Effector memory CD4-positive, alpha-beta T cell (primary cell): ENCODE measurements around the gene GGT6.
"Not testable (repeated sequence)": the region's sequence is repeated elsewhere in the genome, so short reads cannot be mapped to it uniquely, and the experiment has no call there.

Source experiments
- DNase-seq, 3 donors: peaks; one replicate each; pipeline ENCODE4 v3.0.0-alpha.2; 2020
- H3K27ac ChIP-seq: 2 replicates; pipeline ENCODE4 v1.7.0; 2013; ENCODE audit warnings: mild to moderate bottlenecking, low read length, moderate library complexity; ENCODE audit not compliant: insufficient read depth, poor library complexity, severe bottlenecking
- H3K27me3 ChIP-seq: replicated peaks from 2 replicates; pipeline ENCODE4 v1.7.0; 2013; ENCODE audit warnings: mild to moderate bottlenecking, low read length; ENCODE audit not compliant: insufficient read depth, control insufficient read depth, poor library complexity, severe bottlenecking
- H3K36me3 ChIP-seq: 2 replicates; pipeline ENCODE4 v1.7.0; 2013; ENCODE audit warnings: mild to moderate bottlenecking, low read length, moderate library complexity; ENCODE audit not compliant: control insufficient read depth, insufficient read depth
- H3K4me1 ChIP-seq: 2 replicates; pipeline ENCODE4 v1.7.0; 2013; ENCODE audit warnings: low read length, mild to moderate bottlenecking; ENCODE audit not compliant: control insufficient read depth, insufficient read depth, poor library complexity, severe bottlenecking
- H3K4me3 ChIP-seq: 2 replicates; pipeline ENCODE4 v1.7.0; 2013; ENCODE audit warnings: low read length, low read depth, mild to moderate bottlenecking; ENCODE audit not compliant: insufficient read depth, poor library complexity, severe bottlenecking
- H3K9me3 ChIP-seq: 2 replicates; pipeline ENCODE4 v1.7.0; 2013; ENCODE audit warnings: mild to moderate bottlenecking, low read length, moderate library complexity; ENCODE audit not compliant: control insufficient read depth

Gene GGT6

GRCh38 chr17:4584917-4585637, 24.7 kb upstream of the GGT6 start:
- H3K4me3 ChIP-seq, result no peak overlapping the region
- no peak overlapping the region for H3K27ac ChIP-seq
- H3K9me3 ChIP-seq, result no peaks in the 10 kb centered on the region
- no peaks in the 10 kb centered on the region for H3K36me3 ChIP-seq
- peaks cover 5% of the 10 kb centered on the region for H3K4me1 ChIP-seq
- DNase-seq, result no peak
- H3K27me3 ChIP-seq, result peaks cover 12% of the 10 kb centered on the region

DNA sequence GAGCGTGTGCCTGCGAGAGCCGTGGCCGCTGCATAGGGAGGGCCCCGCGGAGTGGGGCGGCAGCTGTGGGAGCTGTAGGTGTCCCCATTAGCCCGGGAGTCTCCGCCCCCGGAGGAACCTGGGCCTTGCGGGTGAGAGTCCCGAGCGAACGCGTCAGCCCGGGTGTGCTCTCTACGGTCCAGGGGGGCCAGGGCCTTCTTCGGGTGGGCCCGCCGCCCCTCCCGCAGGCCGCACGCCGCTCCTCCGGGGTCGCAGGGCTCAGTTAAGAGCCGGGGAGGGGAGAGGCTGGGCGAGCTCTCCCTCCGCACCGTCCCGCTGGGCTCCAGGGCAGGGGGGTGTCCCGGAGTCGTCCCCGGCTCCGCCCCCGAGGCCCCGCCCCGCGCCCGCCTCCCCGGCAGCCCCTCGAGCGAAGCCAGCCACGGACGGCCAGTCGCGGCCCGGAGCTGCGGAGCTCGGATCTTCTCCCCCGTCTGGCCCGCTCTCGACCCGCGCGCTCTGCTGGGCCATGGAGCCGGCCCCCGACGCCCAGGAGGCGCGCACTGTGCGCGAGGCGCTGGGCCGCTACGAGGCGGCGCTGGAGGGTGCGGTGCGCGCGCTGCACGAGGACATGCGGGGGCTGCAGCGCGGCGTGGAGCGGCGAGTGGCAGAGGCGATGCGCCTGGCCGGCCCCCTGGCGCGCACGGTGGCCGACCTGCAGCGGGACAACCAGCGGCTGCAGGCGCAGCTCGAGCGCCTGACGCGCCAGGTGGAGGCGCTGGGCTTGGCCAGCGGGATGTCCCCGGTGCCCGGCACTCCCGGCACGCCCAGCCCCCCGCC, 23.9 kb upstream of the GGT6 start, which contains the start of gene SMTNL2:
TSS of gene SMTNL2 (plus strand) at position 429 of the 816 bp plus-strand sequence. CDS start at position 506, 77 bp downstream.
- Histone ChIP-seq H3K4me1 (peaks cover 5% of the 10 kb centered on the region), H3K36me3 (no peaks in the 10 kb centered on the region), H3K27me3 (peaks cover 12% of the 10 kb centered on the region), H3K9me3 (no peaks in the 10 kb centered on the region), H3K4me3 (peak within 1 kb of the TSS; percentile 32), H3K27ac (no peak within 1 kb of the TSS)
- DNase-seq, result no peak

GRCh38 chr17:4583782-4584100, 23.4 kb upstream of the GGT6 start:
- H3K4me3 ChIP-seq, result peak overlapping the region; percentile 32
- peaks cover 12% of the 10 kb centered on the region for H3K27me3 ChIP-seq
- no peaks in the 10 kb centered on the region for H3K36me3 ChIP-seq
- peaks cover 5% of the 10 kb centered on the region for H3K4me1 ChIP-seq
- H3K27ac ChIP-seq, result no peak overlapping the region
- DNase-seq, result no peak
- no peaks in the 10 kb centered on the region for H3K9me3 ChIP-seq

DNA sequence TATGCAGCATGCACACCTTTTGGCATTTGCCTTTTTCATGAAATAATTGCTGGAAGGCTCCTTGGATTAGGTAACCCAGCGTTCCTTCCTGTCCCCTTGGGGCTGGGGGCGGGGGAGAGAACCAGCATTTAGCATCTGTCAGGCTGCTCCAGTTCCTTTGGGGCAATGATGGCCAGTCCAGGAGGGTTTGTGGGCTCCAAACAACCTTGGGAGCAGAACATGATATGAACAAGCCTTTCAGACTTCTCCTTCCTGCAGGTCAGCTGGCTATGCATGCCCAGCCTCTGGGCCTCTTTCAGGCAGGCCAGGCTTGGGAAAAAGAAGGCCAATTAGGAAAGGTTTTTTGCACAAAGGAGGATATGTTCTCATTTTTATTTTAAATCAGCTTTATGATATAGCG, 22.8 kb upstream of the GGT6 start:
- Histone ChIP-seq H3K27ac (no peak overlapping the region), H3K36me3 (no peaks in the 10 kb centered on the region), H3K4me1 (peaks cover 5% of the 10 kb centered on the region), H3K4me3 (no peak overlapping the region), H3K9me3 (no peaks in the 10 kb centered on the region), H3K27me3 (peaks cover 12% of the 10 kb centered on the region)
- no peak for DNase-seq

DNA sequence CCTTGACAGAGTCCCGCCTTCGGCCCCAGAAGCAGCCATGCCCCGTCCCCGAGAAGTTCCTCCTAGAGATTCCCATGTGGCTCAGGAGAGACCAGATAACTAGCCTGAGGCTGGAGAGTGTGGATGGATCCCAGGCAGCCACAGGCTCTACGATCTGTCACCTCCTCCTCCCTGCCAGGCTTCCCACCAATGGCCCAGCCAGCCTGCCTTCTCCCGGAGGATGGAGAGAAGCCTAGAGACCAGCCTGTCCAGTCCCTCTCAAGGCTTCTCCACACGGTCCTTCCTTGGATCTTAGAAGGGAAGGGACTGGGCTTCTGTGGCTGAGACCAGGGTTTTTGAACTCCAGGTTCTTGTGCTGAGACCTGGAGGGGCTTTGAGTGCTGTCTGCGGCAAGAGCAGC, 22.3 kb upstream of the GGT6 start:
- no peaks in the 10 kb centered on the region for H3K9me3 ChIP-seq
- H3K27me3 ChIP-seq, result peaks cover 12% of the 10 kb centered on the region
- H3K4me1 ChIP-seq, result peaks cover 5% of the 10 kb centered on the region
- H3K27ac ChIP-seq, result no peak overlapping the region
- H3K4me3 ChIP-seq, result no peak overlapping the region
- no peaks in the 10 kb centered on the region for H3K36me3 ChIP-seq
- no peak for DNase-seq

DNA sequence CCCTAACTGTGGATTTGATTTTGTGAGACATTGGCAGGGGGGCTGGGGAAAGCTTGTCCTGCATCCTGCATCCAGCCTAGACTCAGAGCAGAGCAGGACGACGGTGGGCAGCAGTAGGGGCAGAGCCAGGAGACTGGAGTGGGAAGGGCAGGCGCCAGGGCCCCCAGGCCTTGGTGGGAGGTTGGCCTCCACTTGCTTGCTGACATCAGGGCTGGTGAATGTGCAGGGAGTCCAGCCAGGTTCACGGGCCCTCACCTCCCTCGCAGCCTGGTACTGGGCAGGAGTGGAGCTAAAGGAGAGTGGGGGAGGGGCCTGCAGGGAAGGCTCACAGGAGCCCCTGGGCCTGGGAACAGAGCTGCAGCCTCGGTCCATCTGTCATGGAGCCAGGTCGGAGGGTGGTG, 21.7 kb upstream of the GGT6 start:
- H3K4me1 ChIP-seq, result peaks cover 5% of the 10 kb centered on the region
- no peak overlapping the region for H3K4me3 ChIP-seq
- H3K27ac ChIP-seq, result no peak overlapping the region
- H3K27me3 ChIP-seq, result peaks cover 12% of the 10 kb centered on the region
- H3K9me3 ChIP-seq, result no peaks in the 10 kb centered on the region
- DNase-seq, result no peak
- no peaks in the 10 kb centered on the region for H3K36me3 ChIP-seq

GRCh38 chr17:4580291-4580690, 19.9 kb upstream of the GGT6 start:
- no peak for DNase-seq
- Histone ChIP-seq H3K4me3 (no peak overlapping the region), H3K36me3 (no peaks in the 10 kb centered on the region), H3K27me3 (peaks cover 12% of the 10 kb centered on the region), H3K27ac (no peak overlapping the region), H3K9me3 (no peaks in the 10 kb centered on the region), H3K4me1 (peaks cover 5% of the 10 kb centered on the region)

DNA sequence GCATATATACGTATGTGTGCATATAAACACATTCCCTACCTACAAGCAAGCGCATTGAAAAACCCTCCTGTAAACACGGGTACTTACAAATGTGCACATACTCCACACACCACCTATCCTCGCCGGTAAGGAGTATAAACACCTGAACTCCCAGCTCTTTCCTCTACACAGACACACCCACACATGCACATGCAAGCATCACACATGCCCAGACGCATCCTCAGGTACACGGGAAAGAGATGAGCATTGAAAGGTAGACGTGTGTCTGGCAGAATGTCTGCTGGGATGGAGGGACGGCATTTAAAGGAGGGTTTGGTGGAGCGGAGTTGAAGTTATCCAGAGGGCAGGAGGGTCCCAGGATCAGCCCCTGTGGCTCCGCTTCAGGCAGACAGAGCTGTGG, 19.3 kb upstream of the GGT6 start:
- peaks cover 12% of the 10 kb centered on the region for H3K27me3 ChIP-seq
- H3K27ac ChIP-seq, result no peak overlapping the region
- H3K36me3 ChIP-seq, result no peaks in the 10 kb centered on the region
- no peak for DNase-seq
- peaks cover 5% of the 10 kb centered on the region for H3K4me1 ChIP-seq
- H3K4me3 ChIP-seq, result no peak overlapping the region
- H3K9me3 ChIP-seq, result no peaks in the 10 kb centered on the region

DNA sequence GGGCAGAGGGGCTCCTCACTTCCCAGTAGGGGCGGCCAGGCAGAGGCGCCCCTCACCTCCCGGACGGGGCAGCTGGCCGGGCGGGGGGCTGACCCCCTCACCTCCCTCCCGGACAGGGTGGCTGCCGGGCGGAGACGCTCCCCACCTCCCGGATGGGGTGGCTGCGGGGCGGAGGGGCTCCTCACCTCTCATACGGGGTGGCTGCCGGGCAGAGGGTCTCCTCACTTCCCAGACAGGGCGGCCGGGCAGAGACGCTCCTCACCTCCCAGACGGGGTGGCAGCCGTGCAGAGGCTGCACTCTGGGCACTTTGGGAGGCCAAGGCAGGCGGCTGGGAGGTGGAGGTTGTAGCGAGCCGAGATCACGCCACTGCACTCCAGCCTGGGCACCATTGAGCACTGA, 18.0 kb upstream of the GGT6 start:
- not testable (repeated sequence) for DNase-seq, H3K4me1 ChIP-seq, H3K9me3 ChIP-seq, H3K27ac ChIP-seq, H3K4me3 ChIP-seq, H3K36me3 ChIP-seq, H3K27me3 ChIP-seq

DNA sequence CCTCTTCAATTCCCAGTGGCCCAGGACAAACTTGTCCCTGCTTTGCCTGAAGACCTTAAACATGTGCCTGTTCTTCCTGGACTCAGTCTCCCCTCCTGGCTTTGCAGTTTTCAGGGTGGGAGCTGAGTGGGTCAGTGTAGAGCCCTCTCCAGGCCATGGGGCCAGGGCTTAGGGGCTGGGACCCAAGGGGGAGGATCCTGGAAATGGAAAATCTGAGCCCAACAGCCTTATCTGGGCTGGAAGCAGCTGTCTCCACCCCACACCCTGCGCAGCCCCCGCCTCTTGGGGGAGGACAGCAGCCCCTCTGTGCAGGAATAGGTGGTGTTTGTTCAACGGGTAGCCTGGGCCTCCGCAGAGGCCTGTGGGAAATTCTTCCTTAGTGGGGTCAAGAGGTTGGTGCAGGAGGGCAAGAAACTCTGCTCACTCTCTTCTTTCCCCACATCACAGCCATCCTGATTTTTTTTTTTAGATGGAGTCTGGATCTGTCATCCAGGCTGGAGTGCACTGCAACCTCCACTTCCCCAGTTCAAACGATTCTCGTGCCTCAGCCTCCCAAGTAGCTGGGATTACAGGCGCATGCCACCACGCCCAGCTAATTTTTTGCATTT, 17.1 kb upstream of the GGT6 start:
- Histone ChIP-seq H3K27me3 (no peaks in the 10 kb centered on the region), H3K27ac (no peak overlapping the region), H3K36me3 (no peaks in the 10 kb centered on the region), H3K9me3 (no peaks in the 10 kb centered on the region), H3K4me3 (no peak overlapping the region), H3K4me1 (no peaks in the 10 kb centered on the region)
- no peak for DNase-seq
